Measurements from ENCODE around the gene KCNIP4.

The KCNIP4 gene

GRCh38 chr4:21900211-21900610, 48.4 kb downstream of the KCNIP4 start:
- no peak for DNase-seq

GRCh38 chr4:21898101-21898500, 50.5 kb downstream of the KCNIP4 start:
- DNase-seq = no peak

- DNase-seq = no peak
Measured at GRCh38 chr4:21896767-21897166, 51.8 kb downstream of the KCNIP4 start.

GRCh38 chr4:21893136-21893535, 55.4 kb downstream of the KCNIP4 start:
- no peak for DNase-seq

- DNase-seq = no peak
Measured at GRCh38 chr4:21890231-21890630, 58.3 kb downstream of the KCNIP4 start.

- no peak for DNase-seq
Measured at GRCh38 chr4:21888195-21888976, 60.2 kb downstream of the KCNIP4 start.

GRCh38 chr4:21887481-21887880, 61.1 kb downstream of the KCNIP4 start:
- no peak for DNase-seq

GRCh38 chr4:21885770-21886169, 62.8 kb downstream of the KCNIP4 start:
- no peak for DNase-seq

- DNase-seq = no peak
Measured at GRCh38 chr4:21885241-21885640, 63.3 kb downstream of the KCNIP4 start.

GRCh38 chr4:21884615-21885014, 64.0 kb downstream of the KCNIP4 start:
- no peak for DNase-seq

GRCh38 chr4:21882051-21882839, 66.3 kb downstream of the KCNIP4 start:
- DNase-seq = no peak

- no peak for DNase-seq
Measured at GRCh38 chr4:21879187-21879586, 69.4 kb downstream of the KCNIP4 start.

GRCh38 chr4:21876711-21877110, 71.9 kb downstream of the KCNIP4 start:
- no peak for DNase-seq

- no peak for DNase-seq
Measured at GRCh38 chr4:21873145-21873544, 75.4 kb downstream of the KCNIP4 start.

- DNase-seq = no peak
Measured at GRCh38 chr4:21872101-21872500, 76.5 kb downstream of the KCNIP4 start.

GRCh38 chr4:21869978-21870745, 78.4 kb downstream of the KCNIP4 start:
- DNase-seq = no peak

GRCh38 chr4:21864686-21865085, 83.9 kb downstream of the KCNIP4 start:
- no peak for DNase-seq

GRCh38 chr4:21862917-21863316, 85.7 kb downstream of the KCNIP4 start:
- no peak for DNase-seq

GRCh38 chr4:21858971-21859370, 89.6 kb downstream of the KCNIP4 start:
- no peak for DNase-seq

GRCh38 chr4:21856754-21857153, 91.8 kb downstream of the KCNIP4 start:
- no peak for DNase-seq

- DNase-seq = no peak
Measured at GRCh38 chr4:21856301-21856700, 92.3 kb downstream of the KCNIP4 start.

GRCh38 chr4:21849077-21849476, 99.5 kb downstream of the KCNIP4 start:
- no peak for DNase-seq

- DNase-seq = no peak
Measured at GRCh38 chr4:21848021-21848420, 100.6 kb downstream of the KCNIP4 start.

GRCh38 chr4:21845663-21846062, 102.9 kb downstream of the KCNIP4 start:
- DNase-seq = no peak
